Central memory CD4-positive, alpha-beta T cell (primary cell): ENCODE measurements around the gene MOB3B.

Source experiments
- DNase-seq: peaks from one replicate; pipeline ENCODE4 v3.0.0; 2022

MOB3B gene

DNA sequence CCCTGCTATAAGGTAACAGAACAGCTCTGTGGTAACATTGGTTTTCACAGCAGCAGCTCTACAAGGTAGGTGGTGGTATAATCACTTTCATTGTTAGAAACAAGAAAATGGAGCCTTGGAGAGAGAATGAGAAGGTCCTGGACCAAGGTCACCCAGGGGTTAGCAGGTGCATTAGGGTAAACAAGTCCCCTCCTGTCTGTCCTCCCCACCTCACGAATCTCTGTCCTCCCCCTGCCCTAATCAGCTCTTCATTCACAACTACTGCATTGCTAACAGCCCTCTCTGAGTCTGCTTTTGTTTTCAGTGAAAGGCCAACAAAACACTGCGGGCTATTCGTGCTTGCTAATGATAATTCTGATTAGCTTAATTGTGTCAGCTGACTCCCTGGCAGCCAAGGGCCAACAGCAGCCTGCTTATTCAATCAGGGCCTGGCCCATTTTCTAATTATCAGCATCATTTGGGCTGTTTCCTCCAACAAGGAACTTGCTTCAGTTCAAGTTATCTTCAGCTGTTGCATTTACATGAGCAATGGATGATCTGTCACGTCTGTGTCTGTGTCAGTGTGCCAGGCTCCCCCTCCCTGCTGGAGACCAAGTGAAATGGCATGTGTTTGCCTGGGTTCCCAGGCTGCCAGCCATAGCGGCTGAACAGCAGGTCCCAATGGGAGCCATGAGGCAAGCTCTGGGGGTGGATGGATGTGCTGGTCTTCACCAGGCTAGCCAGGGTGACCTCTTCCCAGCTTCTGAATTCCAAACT is 176.0 kb downstream of the MOB3B start:
- DNase-seq: no peak

DNA sequence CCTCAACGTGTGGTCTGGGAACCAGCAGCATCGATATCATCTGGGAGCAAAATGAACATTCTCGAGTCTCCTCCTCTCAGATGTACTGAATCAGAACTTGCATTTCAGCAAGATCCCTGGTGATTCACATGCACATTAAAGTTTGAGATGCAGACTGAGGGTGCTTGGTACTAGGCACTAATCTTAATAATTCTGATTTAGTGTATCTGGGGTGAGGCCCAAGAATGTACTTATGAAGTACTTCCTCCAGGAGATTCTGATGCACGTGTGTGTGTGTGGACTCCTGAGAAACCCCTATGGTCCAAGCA is 176.5 kb downstream of the MOB3B start:
- DNase-seq: no peak

DNA sequence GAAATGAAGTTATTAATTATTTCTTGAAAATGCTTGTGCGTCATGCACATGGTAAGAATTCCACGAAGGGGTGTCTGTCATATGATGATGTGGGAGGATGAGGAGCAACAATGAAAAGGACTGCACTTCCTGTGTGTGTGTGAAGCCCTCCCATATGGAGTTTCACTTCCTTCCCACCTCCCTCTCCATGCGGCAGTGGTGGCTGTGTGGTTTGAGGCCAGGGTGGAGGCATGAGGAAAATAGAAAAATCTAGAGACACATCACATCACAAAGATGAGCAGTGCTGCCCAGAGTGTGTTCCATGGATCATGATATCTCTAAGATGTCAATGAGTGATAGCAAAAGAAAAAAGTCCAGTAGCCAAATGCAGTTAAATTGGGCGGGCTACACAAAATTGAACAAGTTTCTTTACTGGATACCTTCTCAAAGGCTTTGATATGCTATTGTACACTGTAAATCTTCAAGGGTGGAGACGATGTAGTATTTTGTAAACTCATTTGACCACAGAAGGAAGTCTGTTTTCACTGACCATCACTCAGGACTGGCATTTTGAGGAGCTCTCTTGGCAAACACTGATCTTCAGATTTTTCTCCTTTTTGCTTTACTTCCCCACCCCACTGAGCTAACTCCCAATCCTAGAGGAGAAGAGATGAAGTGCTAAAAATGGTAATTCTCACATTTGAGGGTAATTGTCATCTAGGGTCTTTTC is 177.0 kb downstream of the MOB3B start:
- no peak for DNase-seq

DNA sequence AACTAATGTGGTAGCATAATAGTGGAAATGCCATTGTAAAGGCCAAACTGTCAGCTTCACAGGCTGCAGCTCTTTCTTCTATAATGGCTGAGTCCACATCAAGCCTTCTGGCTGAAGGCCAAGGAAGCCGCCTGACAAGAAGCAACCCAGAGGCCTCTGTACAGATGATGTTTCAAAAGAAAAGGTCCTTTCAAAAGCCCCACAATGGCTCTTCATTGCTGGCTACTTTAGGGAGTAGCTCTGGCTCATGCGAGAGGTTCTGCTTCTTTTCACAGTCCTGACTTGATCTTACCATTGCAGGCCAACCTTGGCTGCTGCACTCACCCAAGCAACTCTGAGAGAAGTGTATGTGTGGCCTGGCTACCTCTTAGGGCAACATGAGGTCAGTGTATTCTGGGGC is 178.2 kb downstream of the MOB3B start:
- no peak for DNase-seq

DNA sequence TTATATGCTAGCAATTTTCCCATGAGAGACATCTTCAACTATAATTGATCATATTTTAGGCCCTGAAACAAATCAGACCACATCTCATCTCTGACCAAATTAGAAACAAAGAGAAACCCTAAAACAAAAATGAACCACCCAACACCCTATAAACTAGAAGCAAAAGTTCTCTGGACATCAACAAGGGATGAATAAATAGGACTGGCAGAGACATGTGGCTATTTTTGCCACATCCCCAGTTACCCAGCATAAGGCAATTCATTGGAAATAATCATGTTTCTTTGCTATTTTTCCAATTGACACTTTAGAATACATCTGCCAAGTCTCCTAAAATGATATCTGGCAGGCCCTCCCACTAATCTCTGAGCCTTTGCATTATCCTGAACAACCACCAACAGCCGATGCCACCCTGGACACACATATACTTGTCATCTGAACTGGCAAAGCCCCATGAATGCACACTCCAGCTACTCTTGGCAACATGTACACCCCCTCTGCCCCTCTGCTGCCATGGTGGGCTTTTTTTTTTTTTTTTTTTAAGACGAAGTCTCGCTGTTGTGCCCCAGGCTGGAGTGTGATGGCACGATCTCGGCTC is 179.1 kb downstream of the MOB3B start:
- no peak for DNase-seq

DNA sequence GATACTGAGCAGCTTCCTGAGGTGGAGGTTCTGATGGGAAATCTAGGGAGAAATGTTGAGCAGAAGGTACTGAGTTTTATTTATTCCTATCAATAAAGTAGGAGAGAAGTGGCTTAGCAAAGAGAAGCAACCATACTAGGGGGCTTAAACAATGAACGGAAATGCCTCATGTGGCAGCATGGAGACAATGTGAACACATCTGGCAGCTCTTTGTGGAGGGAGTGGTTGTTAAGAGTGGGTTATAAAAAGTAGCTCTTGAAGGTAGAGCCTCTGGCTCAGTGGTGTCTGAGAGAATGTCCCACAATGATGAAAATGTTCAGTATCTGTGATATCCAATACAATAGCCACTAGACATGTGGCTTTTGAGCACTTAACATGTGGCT is 179.9 kb downstream of the MOB3B start:
- no peak for DNase-seq

DNA sequence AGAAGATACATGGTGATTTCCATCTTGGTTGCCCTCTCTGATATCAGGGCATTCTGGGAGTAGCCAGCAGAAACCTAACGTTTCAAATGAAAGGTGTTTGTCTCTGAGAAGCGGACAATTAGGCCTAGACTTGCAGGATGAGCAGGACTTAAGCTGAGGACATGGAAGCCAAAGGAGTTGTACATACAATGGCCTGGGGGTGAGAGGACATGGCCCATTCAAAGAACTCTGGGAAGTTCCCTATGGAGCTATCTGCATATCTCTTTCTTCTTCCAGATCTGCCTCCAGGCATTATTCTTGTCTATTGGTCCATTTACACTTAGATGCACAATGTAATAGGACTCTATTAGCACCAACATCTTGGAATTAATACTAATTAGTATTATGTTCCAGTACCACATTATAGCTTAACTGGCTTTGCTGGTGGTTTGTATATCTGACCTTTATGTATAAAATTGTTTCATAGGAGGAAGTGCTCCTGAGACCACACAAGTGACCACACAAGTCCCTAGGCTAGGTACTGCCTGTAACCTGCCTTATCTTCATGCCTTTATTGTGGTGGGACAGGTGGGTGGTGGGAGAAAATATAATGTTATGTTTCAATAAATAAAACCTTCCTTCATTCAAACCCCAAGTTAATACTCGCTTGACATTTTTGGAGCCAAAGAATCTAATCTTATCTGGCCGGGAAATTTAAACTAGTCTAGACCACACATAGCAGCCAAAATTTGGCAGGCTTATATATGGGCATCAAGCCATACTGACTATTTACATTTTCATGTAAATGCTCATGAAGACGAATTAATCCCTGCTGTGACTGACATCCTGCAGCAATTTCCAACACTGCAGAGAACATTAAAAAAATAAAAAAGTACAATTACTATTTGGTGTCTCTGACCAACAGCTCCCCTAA is 180.6 kb downstream of the MOB3B start:
- no peak for DNase-seq

DNA sequence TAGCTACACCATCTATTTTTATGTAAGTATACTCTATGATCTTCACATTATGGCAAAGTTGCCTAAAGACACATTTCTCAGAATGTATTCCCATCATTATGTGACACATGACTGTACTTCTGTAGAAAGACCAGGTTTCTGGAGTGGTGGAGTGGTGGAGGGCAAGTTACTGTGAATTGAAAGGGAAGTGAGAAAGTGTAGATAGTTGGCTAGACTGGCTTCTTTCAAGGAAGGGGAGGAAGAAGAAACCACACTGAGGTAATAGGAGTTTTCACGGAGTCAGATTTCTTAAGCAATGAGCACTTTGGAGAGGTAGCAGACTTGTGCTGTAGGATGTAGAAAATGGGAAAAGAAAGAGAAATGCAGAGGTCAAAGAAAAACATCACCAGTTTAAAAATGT is 181.7 kb downstream of the MOB3B start:
- DNase-seq: no peak

DNA sequence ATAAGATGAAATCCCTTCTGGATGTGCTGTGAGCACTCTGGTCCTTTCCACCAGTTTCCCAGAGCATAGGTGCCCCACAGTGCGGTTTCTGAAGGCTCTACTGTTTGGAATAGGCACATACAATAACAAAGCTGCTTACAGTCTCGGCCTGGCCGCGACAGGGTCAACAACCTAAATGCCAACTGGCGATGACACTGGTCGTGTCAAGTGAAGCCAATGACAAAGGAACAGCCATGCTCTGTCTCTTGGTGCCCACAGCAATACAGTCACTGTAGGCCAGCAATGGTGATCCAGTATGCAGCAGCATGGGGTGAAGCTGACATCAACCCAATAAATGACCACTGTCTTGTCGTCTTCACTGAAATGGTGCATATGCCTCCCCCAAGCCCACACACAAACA is 184.8 kb downstream of the MOB3B start:
- no peak for DNase-seq

DNA sequence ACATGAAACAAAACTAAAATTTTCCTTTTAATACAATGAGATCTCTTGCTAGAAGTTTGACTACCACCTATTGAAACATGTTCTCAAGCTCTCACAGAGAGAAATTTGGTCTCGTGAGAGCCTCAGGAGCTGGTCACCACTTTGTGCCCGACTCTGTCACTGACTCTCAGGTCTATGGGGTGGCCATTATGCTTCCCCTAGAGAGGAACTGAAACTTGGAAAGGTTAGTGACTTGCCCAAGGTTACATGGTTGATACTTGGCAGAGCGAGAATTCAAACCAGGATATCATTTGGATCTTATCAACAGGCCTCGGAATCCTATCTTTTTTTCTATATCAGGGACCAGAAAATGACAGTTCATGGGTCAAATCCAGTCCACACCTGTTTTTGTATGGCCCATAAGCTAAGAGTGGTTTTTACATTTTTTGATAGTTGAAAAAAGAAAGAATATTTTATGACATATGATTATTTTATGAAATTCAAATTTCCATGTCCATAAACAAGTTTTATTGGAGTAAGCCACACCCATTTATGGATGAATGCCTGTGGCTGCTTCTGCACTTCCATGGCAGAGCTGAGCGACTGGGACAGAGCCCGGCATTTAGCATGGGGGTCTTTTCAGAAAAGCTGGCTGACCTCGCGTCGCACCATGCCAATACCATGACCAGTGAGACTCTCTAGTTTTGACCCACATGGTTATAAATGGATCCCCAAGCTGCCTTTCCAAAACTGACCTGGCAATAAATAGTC is 187.9 kb downstream of the MOB3B start:
- DNase-seq: no peak

DNA sequence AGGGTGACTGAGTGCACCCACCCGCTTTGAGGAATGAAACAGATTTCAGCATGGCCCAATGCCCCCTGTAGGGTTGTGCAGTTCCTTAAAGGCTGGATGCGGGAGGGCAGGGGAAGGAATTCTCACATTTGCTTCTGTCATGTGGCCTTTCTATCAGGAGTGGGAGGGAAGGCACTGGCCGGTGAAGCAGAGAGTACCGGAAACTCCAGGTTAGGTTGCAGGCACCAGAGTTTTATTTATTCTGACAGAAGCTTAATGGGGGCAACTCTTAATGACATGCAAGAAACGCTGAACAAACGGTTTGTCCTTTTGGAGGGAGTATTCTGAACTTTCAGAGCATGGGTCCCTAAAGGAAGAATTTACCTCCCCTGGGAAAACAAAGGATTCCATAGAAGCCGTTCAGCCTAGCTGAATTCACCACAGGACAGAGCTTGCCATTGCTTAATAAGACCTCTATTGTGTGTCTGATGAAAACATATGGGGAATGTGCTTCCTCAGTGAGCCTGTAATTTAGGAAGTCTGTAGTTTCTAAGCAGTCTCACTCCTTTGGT is 188.6 kb downstream of the MOB3B start:
- no peak for DNase-seq

DNA sequence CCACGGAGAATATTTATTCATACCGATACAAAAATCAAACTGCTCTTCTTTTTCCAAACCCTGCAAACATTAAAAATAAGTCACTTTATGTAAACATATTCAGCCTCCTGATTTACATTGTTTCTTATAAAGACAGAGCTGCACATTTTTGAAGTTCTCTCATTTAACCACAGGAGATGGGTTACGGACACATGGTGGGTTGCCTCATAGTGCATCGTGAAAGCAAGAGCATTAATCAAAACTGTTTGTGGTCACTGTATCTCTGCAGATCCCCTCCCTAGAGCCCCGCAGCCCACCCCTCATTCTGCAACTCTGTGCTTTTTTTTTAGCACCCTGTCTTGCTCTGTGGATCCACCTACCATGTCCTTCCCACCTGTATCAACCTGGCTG is 189.3 kb downstream of the MOB3B start:
- DNase-seq: no peak

DNA sequence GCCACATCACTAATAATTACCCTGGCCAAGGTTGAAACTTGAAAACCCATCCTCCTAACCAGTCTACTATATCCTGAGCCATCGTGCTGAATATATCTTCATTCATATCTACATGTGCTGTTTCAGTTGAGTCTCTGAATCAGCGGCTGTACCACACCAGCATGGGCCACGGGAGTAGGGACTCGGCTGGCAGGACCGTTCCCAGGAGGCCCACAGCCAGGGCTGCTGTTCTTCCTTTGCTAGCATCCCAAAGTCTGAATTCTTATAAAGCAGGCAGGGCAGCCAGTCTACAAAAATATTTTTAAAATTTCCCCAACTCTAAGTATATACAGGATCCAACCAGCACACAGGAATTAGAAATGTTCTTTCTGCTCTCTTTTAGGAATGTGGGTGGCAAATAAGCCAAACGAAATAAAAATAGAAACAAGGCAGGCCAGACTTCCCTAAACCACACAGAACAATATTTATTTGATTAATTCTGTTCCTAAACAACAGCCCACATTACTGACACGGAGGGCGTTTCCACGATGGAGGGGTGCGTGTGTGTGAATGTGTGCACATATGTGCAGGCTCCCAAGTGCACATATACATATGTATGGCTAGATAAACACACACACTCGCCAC is 189.8 kb downstream of the MOB3B start:
- DNase-seq: no peak

DNA sequence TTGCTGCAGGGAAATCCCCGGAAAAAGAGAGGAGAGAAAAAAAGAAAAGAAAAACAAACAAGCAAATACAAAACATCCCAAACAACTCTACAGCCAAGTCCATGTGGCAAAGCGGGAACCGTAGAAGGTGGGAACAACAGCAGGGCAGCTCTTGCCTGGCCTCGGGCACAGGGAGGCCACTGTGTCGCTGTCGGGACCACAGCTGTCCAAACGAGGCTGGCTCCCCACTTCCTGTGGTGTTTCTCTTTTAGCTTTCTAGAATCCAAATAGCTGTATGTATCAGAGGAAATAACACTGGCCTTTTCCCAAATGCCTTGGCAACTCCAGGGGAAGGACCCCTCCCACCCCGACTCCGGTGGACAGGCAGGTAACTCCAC is 191.1 kb downstream of the MOB3B start:
- no peak for DNase-seq

DNA sequence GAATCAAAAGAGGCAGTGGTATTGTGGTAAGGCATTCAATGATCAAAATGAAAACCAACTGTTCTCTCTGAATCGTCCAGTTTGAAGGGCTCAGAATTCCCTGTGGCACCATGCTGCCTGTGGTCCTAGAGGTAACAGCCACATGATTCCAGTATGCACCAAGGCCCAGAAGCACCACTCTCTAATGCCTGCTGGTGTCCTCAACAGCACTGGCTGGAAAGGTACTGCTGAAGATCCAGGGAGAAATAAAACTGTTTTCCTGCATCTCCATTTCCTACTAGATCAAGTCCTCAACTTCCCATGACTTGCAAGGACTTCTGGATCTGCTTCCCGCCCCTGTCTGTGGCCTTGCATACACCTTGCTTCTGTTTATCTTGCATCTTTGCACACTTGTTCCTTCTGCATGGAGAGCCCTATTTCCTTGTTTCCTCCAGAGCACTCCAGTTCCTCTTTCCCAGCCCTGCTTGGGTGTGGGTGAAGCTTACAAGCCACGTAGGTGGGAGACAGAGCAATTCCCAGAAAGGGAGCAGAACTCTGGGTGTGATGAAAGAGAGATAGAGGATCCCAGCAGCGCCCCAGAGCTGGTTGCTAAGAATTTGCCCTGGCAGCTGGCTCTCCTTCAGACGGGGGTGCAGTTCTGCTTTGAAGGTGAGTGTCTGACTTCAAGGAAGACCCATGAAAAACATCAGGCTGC is 191.6 kb downstream of the MOB3B start:
- DNase-seq: no peak

DNA sequence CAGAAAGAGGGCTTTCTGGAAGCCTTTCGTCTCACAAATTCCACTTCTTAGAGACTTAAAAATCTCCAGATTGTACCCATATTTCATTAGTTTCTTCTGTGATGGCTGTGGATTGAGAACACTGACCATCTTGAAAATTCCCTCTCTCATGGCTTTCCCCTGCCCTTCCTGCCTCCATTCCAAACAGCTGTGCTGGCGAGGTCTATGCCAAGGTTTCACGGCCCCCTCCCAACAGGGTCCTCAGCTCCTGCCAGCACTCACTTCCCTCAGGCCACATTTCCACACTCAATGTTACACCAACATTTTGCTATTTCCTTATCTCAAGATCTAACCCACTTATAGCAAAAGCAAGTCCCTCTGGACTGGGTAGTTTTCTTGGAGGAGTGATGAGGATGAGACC is 192.4 kb downstream of the MOB3B start:
- DNase-seq: no peak

DNA sequence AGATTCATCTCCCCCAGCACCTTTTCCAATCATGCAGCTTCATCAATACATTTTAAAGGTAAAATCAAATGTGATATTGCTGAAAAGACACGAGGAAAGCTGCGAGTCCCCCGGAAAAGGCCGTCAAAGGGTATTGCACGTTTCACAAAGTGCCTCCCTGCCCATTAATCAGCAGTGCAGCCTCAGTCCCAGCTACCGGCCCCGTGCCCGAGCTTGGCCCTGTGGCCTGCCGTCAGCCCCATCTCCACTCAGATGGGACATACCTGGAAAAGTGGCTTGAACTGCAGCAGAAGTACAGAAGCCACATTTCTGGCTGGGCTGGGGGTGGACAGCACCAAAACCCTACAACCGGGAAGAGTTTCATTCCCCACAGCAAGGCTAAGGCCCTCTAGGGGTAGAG is 192.8 kb downstream of the MOB3B start:
- no peak for DNase-seq

DNA sequence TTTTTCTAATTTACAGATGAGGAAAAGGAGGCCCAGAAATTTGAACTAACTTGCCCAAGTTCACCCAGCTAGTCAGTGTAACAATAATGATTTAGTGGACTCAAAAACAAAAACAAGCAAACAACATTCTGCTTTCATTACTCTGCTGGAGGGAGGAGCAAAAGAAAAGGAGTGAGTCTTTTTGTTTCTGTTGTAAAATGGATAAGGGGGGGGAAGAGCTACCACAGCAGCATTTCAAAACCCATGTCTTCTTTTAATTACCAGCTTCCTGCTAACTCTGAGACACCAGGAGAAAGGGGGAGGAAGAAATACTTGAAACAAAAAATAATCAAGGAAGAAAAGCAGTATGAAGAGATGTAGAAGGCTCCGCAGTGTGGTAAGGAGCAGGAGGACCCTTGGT is 193.5 kb downstream of the MOB3B start:
- DNase-seq: no peak

DNA sequence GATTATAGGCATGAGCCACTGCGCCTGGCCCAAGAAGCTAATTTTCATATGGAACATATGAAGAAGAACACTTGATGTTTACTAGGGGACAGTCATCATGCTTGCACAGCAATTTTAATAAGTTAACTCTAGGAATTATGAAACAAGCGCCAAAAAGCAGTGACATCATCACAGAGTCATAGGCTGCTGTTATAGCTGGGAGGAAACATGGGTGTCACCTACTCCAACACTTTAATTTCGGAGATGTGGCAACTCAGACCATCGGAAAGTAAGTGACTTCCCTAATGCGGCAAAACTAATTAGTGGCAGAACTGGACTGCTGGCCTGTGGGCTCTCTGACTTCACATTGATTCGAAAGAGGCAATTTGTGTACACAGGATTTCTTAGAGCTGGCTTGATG is 194.5 kb downstream of the MOB3B start:
- no peak for DNase-seq

DNA sequence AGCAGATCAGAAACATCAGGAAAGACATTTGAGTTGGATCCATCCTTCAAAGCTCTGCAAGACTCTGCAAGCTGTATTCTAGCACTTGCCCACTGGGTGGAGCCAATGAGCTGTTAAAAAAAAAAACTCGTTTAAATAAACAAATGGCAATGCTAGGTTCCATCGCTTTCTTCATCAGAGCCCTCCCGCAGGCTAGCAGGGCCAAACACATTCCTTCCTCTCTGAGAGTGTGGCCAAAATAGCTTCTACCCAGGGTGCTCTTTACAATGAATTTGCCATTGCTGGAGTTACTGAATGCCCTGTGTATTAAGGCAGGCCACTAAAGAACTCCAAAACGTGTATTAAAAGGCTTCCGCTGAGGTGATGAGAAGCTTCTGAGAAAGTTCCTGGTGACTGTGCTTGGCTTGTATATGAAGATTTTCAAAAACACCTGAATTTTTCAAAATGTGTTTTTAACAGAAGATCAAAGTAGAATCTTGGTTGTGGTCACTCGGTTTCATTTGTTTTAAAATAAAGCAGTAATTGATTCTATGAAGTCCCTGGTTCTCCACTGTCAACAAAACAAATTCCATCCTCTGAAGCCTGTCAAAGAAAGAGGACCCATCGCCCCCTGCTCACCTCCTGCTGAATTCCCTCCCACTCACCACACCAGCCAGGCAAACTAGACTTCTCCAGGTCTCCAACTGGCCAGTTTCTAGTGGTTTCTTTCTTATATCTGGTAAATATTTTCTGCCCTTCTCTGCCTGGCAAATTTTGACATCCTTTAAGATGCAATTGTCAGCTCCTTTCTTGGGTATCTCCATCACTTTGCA is 196.2 kb downstream of the MOB3B start:
- peak; percentile 39 for DNase-seq
